Astrocyte of the spinal cord (primary cell): ENCODE data around the gene ERAP2.

Experiments
- DNase-seq: peaks from one replicate; pipeline ENCODE4 v3.0.0; 2011; ENCODE audit warnings: low read depth, low spot score
- H3K4me3 ChIP-seq: 2 replicates; pipeline ENCODE4 v1.5.1; 2011; ENCODE audit warnings: low read depth, mild to moderate bottlenecking, low read length, moderate library complexity
- CTCF ChIP-seq: IDR thresholded peaks from 2 replicates; pipeline ENCODE4 v1.5.1; 2012; ENCODE audit warnings: low read depth, mild to moderate bottlenecking, low read length, inconsistent platforms
- in situ Hi-C: cut with HindIII; loops from 2 replicates; pipeline ENCODE4 v1.10.0; 2017; ENCODE audit warnings: low sequenced_read_pairs

The ERAP2 gene

GRCh38 chr5:96852759-96853158 is 23.5 kb upstream of the ERAP2 start:
- no peak for TF ChIP-seq CTCF
- in situ Hi-C loops = no loop called here
- H3K4me3 ChIP-seq = no peak overlapping the region
- DNase-seq = peak; percentile 40

DNA sequence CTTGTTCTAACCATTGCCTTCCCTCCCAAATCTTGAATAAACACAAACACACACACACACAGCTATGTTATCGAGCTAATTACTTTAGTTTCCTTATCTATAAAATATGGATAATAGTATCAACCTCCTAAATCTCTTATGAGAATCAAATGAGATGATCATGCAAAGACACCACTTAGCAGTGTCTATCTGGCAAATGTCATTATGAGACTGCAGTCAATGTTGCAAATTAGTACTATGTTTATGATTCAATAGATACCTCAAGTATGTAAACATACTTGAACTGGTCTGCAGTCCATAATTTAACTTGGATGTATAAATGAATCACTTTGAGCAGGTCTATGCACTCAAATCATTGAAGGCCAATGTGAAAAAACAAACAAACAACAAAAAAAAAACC is 22.2 kb upstream of the ERAP2 start:
- H3K4me3 ChIP-seq = no peak overlapping the region
- no peak for DNase-seq
- in situ Hi-C loops = no loop called here
- no peak for TF ChIP-seq CTCF

- in situ Hi-C loops = no loop called here
- TF ChIP-seq CTCF = no peak
- H3K4me3 ChIP-seq = no peak overlapping the region
- DNase-seq = peak; percentile 50
These were observed 21.0 kb upstream of the ERAP2 start for GRCh38 chr5:96855031-96855872.

DNA sequence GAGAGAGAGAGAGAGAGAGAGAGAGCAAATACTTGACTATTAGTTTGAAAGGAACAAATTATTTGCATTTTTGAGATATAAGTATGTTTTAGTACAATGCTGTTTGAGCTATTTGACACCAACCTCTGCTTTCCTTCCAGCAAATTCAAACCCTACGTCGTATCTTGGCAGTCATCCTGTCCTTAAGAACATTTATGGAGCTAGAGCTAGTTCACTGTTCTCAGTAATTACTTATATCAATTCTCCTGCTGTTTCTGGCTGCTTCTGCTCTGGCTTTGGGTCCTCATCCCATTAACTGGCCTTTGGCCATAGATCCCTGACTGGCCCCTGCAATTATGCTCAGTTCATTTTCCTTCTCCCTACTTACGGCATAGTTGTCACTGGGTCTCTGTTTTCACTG is 19.9 kb upstream of the ERAP2 start:
- TF ChIP-seq CTCF = no peak
- in situ Hi-C loops = no loop called here
- peak; percentile 47 for DNase-seq
- no peak overlapping the region for H3K4me3 ChIP-seq

DNA sequence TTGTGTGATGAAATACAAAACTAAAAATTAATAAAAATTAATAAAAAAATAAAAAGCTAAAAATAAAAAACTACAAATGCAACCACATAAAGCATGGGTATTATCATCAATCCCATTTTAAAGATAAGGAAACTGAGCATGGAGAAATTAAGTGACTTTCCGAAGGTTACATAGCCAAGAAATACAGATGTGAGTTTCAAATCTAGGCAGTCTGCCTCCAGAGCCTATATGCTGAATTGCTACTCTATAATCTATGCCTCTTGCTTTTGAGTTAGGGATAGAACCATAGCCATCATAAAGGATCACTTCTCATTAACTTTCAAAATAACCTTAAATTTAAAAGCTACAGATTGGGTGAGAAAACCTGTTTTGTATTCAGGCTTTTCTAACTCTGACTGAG is 18.8 kb upstream of the ERAP2 start:
- DNase-seq = no peak
- no peak overlapping the region for H3K4me3 ChIP-seq
- in situ Hi-C loops = no loop called here
- TF ChIP-seq CTCF = no peak

DNA sequence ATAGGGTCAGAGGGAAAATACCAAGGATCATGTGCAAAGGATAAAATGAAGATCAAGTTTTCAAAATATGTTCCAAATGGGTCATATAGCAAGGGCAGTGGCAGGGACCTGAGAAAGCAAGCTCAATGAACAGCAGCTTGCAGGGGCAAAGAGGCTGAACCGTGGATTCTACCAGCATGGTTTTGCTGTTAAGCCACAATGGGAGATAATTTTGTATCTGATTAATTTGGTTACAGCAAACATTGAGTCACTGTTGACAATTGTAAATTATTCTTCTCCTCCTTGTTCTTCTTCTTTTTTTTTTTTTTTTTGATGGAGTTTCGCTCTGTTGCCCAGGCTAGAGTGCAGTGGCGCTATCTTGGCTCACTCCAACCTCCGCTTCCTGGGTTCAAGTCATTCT is 18.4 kb upstream of the ERAP2 start:
- H3K4me3 ChIP-seq = no peak overlapping the region
- DNase-seq = no peak
- TF ChIP-seq CTCF = no peak
- in situ Hi-C loops = no loop called here
